K562 (cell line): ENCODE results near the gene SLC20A1. TPM values are rescaled to one million over a fixed set of nuclear protein-coding genes. Genes with fewer than 3 reads are reported as not detected.

Experiments
- ARID4B ChIP-seq: sonication (generic); formaldehyde crosslinking; IDR thresholded peaks from 2 replicates; pipeline ENCODE4 v1.8.0; 2022; ENCODE audit warnings: mild to moderate bottlenecking, missing genetic modification reagents
- E2F3 ChIP-seq: fragments of 250-450 bp; sonication (Bioruptor Pico); IDR thresholded peaks from 2 replicates; pipeline ENCODE4 v1.4.0; 2020; ENCODE audit warnings: mild to moderate bottlenecking
- ERF ChIP-seq: fragments of 450-650 bp; formaldehyde crosslinking; IDR thresholded peaks from 2 replicates; pipeline ENCODE4 v1.4.0; 2020; ENCODE audit warnings: mild to moderate bottlenecking, mixed read lengths
- HEY1 ChIP-seq: fragments of 250-450 bp; sonication (Bioruptor Pico); IDR thresholded peaks from 2 replicates; pipeline ENCODE4 v1.5.0; 2020; ENCODE audit warnings: mild to moderate bottlenecking, moderate library complexity, borderline replicate concordance
- KAT2B ChIP-seq: IDR thresholded peaks from one replicate; pipeline ENCODE4 v1.6.1; 2012; ENCODE audit warnings: low read depth, mild to moderate bottlenecking, control low read depth, inconsistent platforms, low read length, moderate library complexity
- MAFF ChIP-seq: IDR thresholded peaks from 2 replicates; pipeline ENCODE4 v1.6.1; 2012; ENCODE audit warnings: low read length, improper control_type of control experiment
- NFATC3 ChIP-seq: fragments of 450-650 bp; IDR thresholded peaks from 2 replicates; pipeline ENCODE4 v1.6.1; 2017; ENCODE audit warnings: mild to moderate bottlenecking
- NFIC ChIP-seq: fragments of 450-650 bp; IDR thresholded peaks from 2 replicates; pipeline ENCODE4 v1.6.1; 2017; ENCODE audit warnings: mild to moderate bottlenecking, inconsistent platforms
- RAD21 ChIP-seq, 2 experiments: fragments of 250-450 bp in 1 of 2; fragments of 450-650 bp in 1 of 2; sonication (Bioruptor Pico) in 1 of 2; formaldehyde crosslinking in 1 of 2; IDR thresholded peaks in 1 of 2; conservative IDR thresholded peaks in 1 of 2; 2 replicates each; pipeline versions ENCODE4 v1.4.0 to v1.8.0; 2020 to 2022; ENCODE audit warnings: mild to moderate bottlenecking in 2 of 2, moderate library complexity in 1 of 2
- SIN3A ChIP-seq, 2 experiments: fragments of 150-350 bp in 1 of 2; IDR thresholded peaks; 2 replicates each; pipeline ENCODE4 v1.6.1; 2011 to 2016; ENCODE audit warnings: borderline replicate concordance in 2 of 2, low read depth in 2 of 2, low read length in 2 of 2, mild to moderate bottlenecking in 2 of 2, moderate library complexity in 2 of 2; ENCODE audit not compliant: control insufficient read depth in 1 of 2
- SMARCA4 ChIP-seq: fragments of 450-650 bp; IDR thresholded peaks from 2 replicates; pipeline ENCODE4 v1.6.1; 2016
- SRSF1 ChIP-seq: fragments of 200-400 bp; formaldehyde crosslinking; IDR thresholded peaks from 2 replicates; pipeline ENCODE4 v1.6.1; 2017; ENCODE audit warnings: mild to moderate bottlenecking, low read depth, low read length, moderate library complexity
- STAG1 ChIP-seq: sonication (generic); formaldehyde crosslinking; IDR thresholded peaks from 2 replicates; pipeline ENCODE4 v1.5.0; 2020; ENCODE audit warnings: missing genetic modification reagents, borderline replicate concordance
- TAL1 ChIP-seq: fragments of 450-650 bp; IDR thresholded peaks from 2 replicates; pipeline ENCODE4 v1.6.1; 2016; ENCODE audit warnings: mild to moderate bottlenecking
- ZFP36 ChIP-seq: fragments of 150-350 bp; IDR thresholded peaks from 2 replicates; pipeline ENCODE4 v1.6.1; 2018; ENCODE audit warnings: low read length, low read depth; ENCODE audit not compliant: partially characterized antibody
- ZNF197 ChIP-seq: fragments of 200-800 bp; sonication (Bioruptor generic); IDR thresholded peaks from 2 replicates; pipeline ENCODE4 v1.6.1; 2016; ENCODE audit warnings: low read depth, missing genetic modification characterization, missing compliant biosample characterization
- ZNF3 ChIP-seq: fragments of 250-450 bp; sonication (Bioruptor Pico); IDR thresholded peaks from 2 replicates; pipeline ENCODE4 v1.5.0; 2021; ENCODE audit warnings: mild to moderate bottlenecking, moderate library complexity
- ZNF431 ChIP-seq: sonication (generic); formaldehyde crosslinking; IDR thresholded peaks from 2 replicates; pipeline ENCODE4 v1.8.0; 2022; ENCODE audit warnings: mild to moderate bottlenecking, missing genetic modification reagents
- ZNF717 ChIP-seq: fragments of 250-450 bp; sonication (Bioruptor Pico); IDR thresholded peaks from 2 replicates; pipeline ENCODE4 v1.5.0; 2021
- polyA plus RNA-seq, 8 experiments: library from polyadenylated mRNA; depleted of rRNA in 4 of 8; stranded (reverse) in 5 of 8; unstranded in 3 of 8; fragments of >200 nt; fragmentation: Nextera tagmentation in 2 of 8; fragmentation: Illumina TruSeq in 1 of 8; extraction: Ambion mirVana in 2 of 8; extraction: Trizol in 1 of 8; gene quantifications; 2 replicates each; pipeline versions ENCODE4 v1.2.1 to v1.2.3, GENCODE V29; 2011 to 2014; ENCODE audit warnings: inconsistent platforms in 1 of 8, missing spikeins in 1 of 8
- total RNA-seq, 7 experiments: library from RNA; depleted of rRNA in 6 of 7; stranded (reverse); fragments of >200 nt in 6 of 7; fragmentation: Illumina TruSeq in 2 of 7; extraction: Trizol in 2 of 7; gene quantifications; 2 replicates each; pipeline versions ENCODE4 v1.2.1 to v1.2.3, GENCODE V29; 2011 to 2021; ENCODE audit warnings: low replicate concordance in 1 of 7
- TF ChIP-seq, protein P1 (sequence below): fragments of 250-450 bp; sonication (Bioruptor Pico); IDR thresholded peaks from 2 replicates; pipeline ENCODE4 v1.8.0; 2021; ENCODE audit warnings: borderline replicate concordance, mild to moderate bottlenecking, moderate library complexity; ENCODE audit not compliant: poor library complexity, severe bottlenecking
- TF ChIP-seq, protein P2 (sequence below): IDR thresholded peaks from 2 replicates; pipeline ENCODE4 v1.6.1; 2016; ENCODE audit warnings: missing genetic modification characterization, missing compliant biosample characterization

Gene SLC20A1
- total and polyA plus RNA-seq, 9 of the 15 experiments (the other 6 are each of a cell fraction or from before 2014, with no cell fraction given): 53.8 to 150 (median 74.7) TPM

GRCh38 chr2:112646791-112647689 lies 1.3 kb downstream of the SLC20A1 start (continued):
- TF ChIP-seq TAL1 (no peak), SRSF1 (no peak), ERF (no peak), ZNF717 (CRISPR knock-in tag) (no peak), E2F3 (CRISPR knock-in tag) (no peak), STAG1 (CRISPR knock-in tag) (no peak), ZNF197 (no peak), ARID4B (CRISPR knock-in tag) (no peak), NFATC3 (no peak), NFIC (peak; percentile 53), KAT2B (no peak), ZNF3 (no peak), HEY1 (CRISPR knock-in tag) (no peak), SIN3A (IDR thresholded peaks at IDR 0.05; ENCODE audit: borderline replicate concordance in 2 of 2, control insufficient read depth in 1 of 2, low read depth in 2 of 2, low read length in 2 of 2) (0 out of 4 replicates have a peak, but pooled peaks of 1 of the 2 experiments have one; percentile 19), ZNF431 (CRISPR knock-in tag) (no peak), RAD21 (CRISPR knock-in tag; conservative IDR thresholded peaks at IDR 0.05 in 1 of 2, IDR thresholded peaks at IDR 0.05 in 1 of 2) (peak in 1 of 2 experiments; percentile 3; a peak in 1 of 4 replicates), MAFF (peak; percentile 32; the same call in 1 of the 2 replicates), SMARCA4 (0 out of 2 replicates have a peak, but pooled peaks have one; percentile 14), ZFP36 (no peak)
- TF ChIP-seq, protein P1, sequence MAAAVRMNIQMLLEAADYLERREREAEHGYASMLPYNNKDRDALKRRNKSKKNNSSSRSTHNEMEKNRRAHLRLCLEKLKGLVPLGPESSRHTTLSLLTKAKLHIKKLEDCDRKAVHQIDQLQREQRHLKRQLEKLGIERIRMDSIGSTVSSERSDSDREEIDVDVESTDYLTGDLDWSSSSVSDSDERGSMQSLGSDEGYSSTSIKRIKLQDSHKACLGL (CRISPR knock-in tag): no peak
- TF ChIP-seq, protein P2, sequence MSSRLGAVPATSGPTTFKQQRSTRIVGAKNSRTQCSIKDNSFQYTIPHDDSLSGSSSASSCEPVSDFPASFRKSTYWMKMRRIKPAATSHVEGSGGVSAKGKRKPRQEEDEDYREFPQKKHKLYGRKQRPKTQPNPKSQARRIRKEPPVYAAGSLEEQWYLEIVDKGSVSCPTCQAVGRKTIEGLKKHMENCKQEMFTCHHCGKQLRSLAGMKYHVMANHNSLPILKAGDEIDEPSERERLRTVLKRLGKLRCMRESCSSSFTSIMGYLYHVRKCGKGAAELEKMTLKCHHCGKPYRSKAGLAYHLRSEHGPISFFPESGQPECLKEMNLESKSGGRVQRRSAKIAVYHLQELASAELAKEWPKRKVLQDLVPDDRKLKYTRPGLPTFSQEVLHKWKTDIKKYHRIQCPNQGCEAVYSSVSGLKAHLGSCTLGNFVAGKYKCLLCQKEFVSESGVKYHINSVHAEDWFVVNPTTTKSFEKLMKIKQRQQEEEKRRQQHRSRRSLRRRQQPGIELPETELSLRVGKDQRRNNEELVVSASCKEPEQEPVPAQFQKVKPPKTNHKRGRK (tag): 0 out of 2 replicates have a peak, but pooled peaks have one; percentile 9
